Posterior vena cava (tissue), 2 donors: Measurements from ENCODE around the gene TAF13. TPM values are rescaled to one million over a fixed set of nuclear protein-coding genes. Genes with fewer than 3 reads are reported as not detected.

Source experiments
- total RNA-seq, 2 donors: library from RNA; stranded (reverse); fragmentation: NEBNext Ultra II Directional; extraction: Animal tissue kit (Norgen Biotek cat#: 25700); gene quantifications; one replicate each; pipeline ENCODE4 v1.2.1, GENCODE V29; 2021
- donor health status: DM: yes; HTN: yes; CAD: no.
- donor health status: DM: yes; HTN: yes; CAD: no.

The TAF13 gene
- total RNA-seq, 2 donors from 2014 or later = 63.3 to 99.1 TPM

Other genes starting within 250 kb of the TAF13 start
- gene AKNAD1, start 218.9 kb downstream of the TAF13 start, total RNA-seq = 1 to 10 TPM in 1 of 2 donors, under 1 TPM in 1; 0.83 to 1.0 TPM
- 10 to 100 TPM; 16.8 to 24.9 TPM for gene GPSM2, start 199.0 kb downstream of the TAF13 start, total RNA-seq
- gene CLCC1, start 112.5 kb downstream of the TAF13 start, total RNA-seq = 10 to 100 TPM; 23.4 to 31.5 TPM
- 10 to 100 TPM; 18.6 to 21.2 TPM for gene WDR47, start 33.9 kb downstream of the TAF13 start, total RNA-seq
- gene TMEM167B, start 14.8 kb upstream of the TAF13 start, total RNA-seq = 10 to 100 TPM; 33.6 to 33.9 TPM
- under 1 TPM; 0.38 to 0.56 TPM for gene ELAPOR1, start 38.1 kb upstream of the TAF13 start, total RNA-seq
- 100 to 1,000 TPM; 131 to 132 TPM for gene SARS1, start 137.9 kb upstream of the TAF13 start, total RNA-seq
- gene CELSR2, start 173.5 kb upstream of the TAF13 start, total RNA-seq = 1 to 10 TPM; 2.8 to 3.3 TPM
- gene PSRC1, start 207.1 kb upstream of the TAF13 start, total RNA-seq = 1 to 10 TPM; 1.7 to 2.2 TPM
- under 1 TPM in 1 of 2 donors, not detected in 1; 0.29 TPM for gene MYBPHL, start 231.0 kb upstream of the TAF13 start, total RNA-seq